Measurements from ENCODE around the gene DOCK1.

Gene DOCK1

GRCh38 chr10:127100983-127101615 lies 195.9 kb downstream of the DOCK1 start:
- no peak overlapping the region for H3K4me3 ChIP-seq (ENCODE audit: control insufficient read depth, low read depth, low read length)
- TF ChIP-seq CTCF (IDR thresholded peaks at IDR 0.05; ENCODE audit: control insufficient read depth, insufficient read depth, low read depth, low read length, missing control alignments) = no peak
- no peak for DNase-seq (ENCODE audit: low read depth)

- H3K4me3 ChIP-seq (ENCODE audit: control insufficient read depth, low read depth, low read length) = no peak overlapping the region
- no peak for TF ChIP-seq CTCF (IDR thresholded peaks at IDR 0.05; ENCODE audit: control insufficient read depth, insufficient read depth, low read depth, low read length, missing control alignments)
- DNase-seq (ENCODE audit: low read depth) = no peak
Observed at GRCh38 chr10:127102176-127102575, 196.9 kb downstream of the DOCK1 start.

GRCh38 chr10:127115100-127115499 lies 209.9 kb downstream of the DOCK1 start:
- no peak overlapping the region for H3K4me3 ChIP-seq (ENCODE audit: control insufficient read depth, low read depth, low read length)
- no peak for DNase-seq (ENCODE audit: low read depth)
- TF ChIP-seq CTCF (IDR thresholded peaks at IDR 0.05; ENCODE audit: control insufficient read depth, insufficient read depth, low read depth, low read length, missing control alignments) = no peak

- no peak for TF ChIP-seq CTCF (IDR thresholded peaks at IDR 0.05; ENCODE audit: control insufficient read depth, insufficient read depth, low read depth, low read length, missing control alignments)
- no peak for DNase-seq (ENCODE audit: low read depth)
- H3K4me3 ChIP-seq (ENCODE audit: control insufficient read depth, low read depth, low read length) = no peak overlapping the region
Observed at GRCh38 chr10:127117125-127117524, 211.9 kb downstream of the DOCK1 start.

- no peak for DNase-seq (ENCODE audit: low read depth)
- no peak overlapping the region for H3K4me3 ChIP-seq (ENCODE audit: control insufficient read depth, low read depth, low read length)
- no peak for TF ChIP-seq CTCF (IDR thresholded peaks at IDR 0.05; ENCODE audit: control insufficient read depth, insufficient read depth, low read depth, low read length, missing control alignments)
Observed at GRCh38 chr10:127118034-127118433, 212.8 kb downstream of the DOCK1 start.

- DNase-seq (ENCODE audit: low read depth) = no peak
- H3K4me3 ChIP-seq (ENCODE audit: control insufficient read depth, low read depth, low read length) = no peak overlapping the region
- TF ChIP-seq CTCF (IDR thresholded peaks at IDR 0.05; ENCODE audit: control insufficient read depth, insufficient read depth, low read depth, low read length, missing control alignments) = no peak
Observed at GRCh38 chr10:127119936-127120335, 214.7 kb downstream of the DOCK1 start.

GRCh38 chr10:127122831-127123230 lies 217.6 kb downstream of the DOCK1 start:
- TF ChIP-seq CTCF (IDR thresholded peaks at IDR 0.05; ENCODE audit: control insufficient read depth, insufficient read depth, low read depth, low read length, missing control alignments) = no peak
- DNase-seq (ENCODE audit: low read depth) = no peak

More at GRCh38 chr10:127122831-127123230, 217.6 kb downstream of the DOCK1 start:
- no peak overlapping the region for H3K4me3 ChIP-seq (ENCODE audit: control insufficient read depth, low read depth, low read length)
